Activated CD4-positive, alpha-beta memory T cell treated with anti-CD3 and anti-CD28 coated beads, Interleukin-2, amount 10 ng/mL, durations not matched to agents 7 days and 5 days (primary cell): ENCODE results near the gene POGLUT3. TPM values are rescaled to one million over a fixed set of nuclear protein-coding genes. Genes with fewer than 3 reads are reported as not detected.

Source experiments
- CTCF ChIA-PET: fragments of 350-600 bp; sonication (Branson Sonifier 250); formaldehyde crosslinking; loops from one replicate; lab custom pipeline; 2021; ENCODE audit warnings: antibody characterized with exemption, inconsistent platforms; lab: Charles Lee
- POLR2A ChIA-PET: fragments of 350-600 bp; sonication (Branson Sonifier 250); formaldehyde crosslinking; loops from one replicate; lab custom pipeline; 2021; ENCODE audit warnings: antibody characterized with exemption; lab: Charles Lee
- DNase-seq: peaks from one replicate; pipeline ENCODE4 v3.0.0-alpha.2; 2020
- H3K27ac Mint-ChIP-seq: one replicate; pipeline ENCODE4 v1.8.0; 2021; ENCODE audit warnings: mild to moderate bottlenecking, mixed read lengths
- H3K27me3 Mint-ChIP-seq: one replicate; pipeline ENCODE4 v1.8.0; 2021; ENCODE audit warnings: mixed read lengths
- H3K36me3 Mint-ChIP-seq: one replicate; pipeline ENCODE4 v1.8.0; 2021; ENCODE audit warnings: low read depth, mixed read lengths
- H3K4me1 Mint-ChIP-seq: one replicate; pipeline ENCODE4 v1.8.0; 2021; ENCODE audit warnings: mixed read lengths
- H3K4me3 Mint-ChIP-seq: one replicate; pipeline ENCODE4 v1.8.0; 2021; ENCODE audit warnings: mild to moderate bottlenecking, mixed read lengths
- H3K9me3 Mint-ChIP-seq: one replicate; pipeline ENCODE4 v1.8.0; 2021; ENCODE audit warnings: mixed read lengths
- total RNA-seq, 2 experiments: library from RNA; stranded (reverse); gene quantifications; one replicate each; pipeline ENCODE4 v1.2.3, GENCODE V29; 2021

The POGLUT3 gene
- total RNA-seq, 2 experiments from 2014 or later = 20.7 to 23.0 TPM

- POLR2A ChIA-PET = interaction anchor here (2.1 to 4.3 kb wide), 3 partner anchors 30 to 274 kb away, joined by 5 to 25 read pairs (median 24); partner anchors contain the start of genes ATM, C11orf65 and NPAT
- peaks cover 18% of the 10 kb centered on the region for H3K36me3 Mint-ChIP-seq
- H3K4me3 Mint-ChIP-seq = peak overlapping the region; percentile 100
- H3K27ac Mint-ChIP-seq = peak overlapping the region; percentile 23
- CTCF ChIA-PET = no interaction called here
- no peak for DNase-seq
- H3K4me1 Mint-ChIP-seq = peaks cover 35% of the 10 kb centered on the region
- no peaks in the 10 kb centered on the region for H3K27me3 Mint-ChIP-seq
- H3K9me3 Mint-ChIP-seq = no peaks in the 10 kb centered on the region
Observed at GRCh38 chr11:108496643-108497256, 1.4 kb downstream of the POGLUT3 start.

GRCh38 chr11:108495326-108495725 is 2.9 kb downstream of the POGLUT3 start:
- Mint-ChIP-seq H3K4me1 (peaks cover 35% of the 10 kb centered on the region), H3K36me3 (peaks cover 22% of the 10 kb centered on the region), H3K27ac (no peak overlapping the region), H3K4me3 (no peak overlapping the region), H3K27me3 (no peaks in the 10 kb centered on the region), H3K9me3 (no peaks in the 10 kb centered on the region)
- no peak for DNase-seq
- ChIA-PET POLR2A (interaction anchor here (0.9 to 4.3 kb wide), 2 partner anchors 28 to 487 kb away, joined by 3 to 24 read pairs; partner anchors contain the start of genes C11orf65 and CUL5), CTCF (no interaction called here)

- CTCF ChIA-PET = interaction anchor here (0.6 kb wide), 1 partner anchor 288 kb away, joined by 4 read pairs; no protein-coding TSS in a partner anchor
Observed at GRCh38 chr11:108494182-108494581, 4.0 kb downstream of the POGLUT3 start.

GRCh38 chr11:108491936-108492335 is 6.2 kb downstream of the POGLUT3 start:
- no peak for DNase-seq
- peaks cover 20% of the 10 kb centered on the region for H3K4me1 Mint-ChIP-seq
- no peak overlapping the region for H3K27ac Mint-ChIP-seq
- H3K4me3 Mint-ChIP-seq = no peak overlapping the region
- ChIA-PET CTCF (no interaction called here), POLR2A (no interaction called here)
- H3K27me3 Mint-ChIP-seq = no peaks in the 10 kb centered on the region
- peaks cover 36% of the 10 kb centered on the region for H3K36me3 Mint-ChIP-seq
- no peaks in the 10 kb centered on the region for H3K9me3 Mint-ChIP-seq

More at GRCh38 chr11:108494182-108494581, 4.0 kb downstream of the POGLUT3 start:
- H3K36me3 Mint-ChIP-seq = peaks cover 27% of the 10 kb centered on the region
- no peak overlapping the region for H3K27ac Mint-ChIP-seq
- no peaks in the 10 kb centered on the region for H3K9me3 Mint-ChIP-seq
- no peak for DNase-seq
- no peaks in the 10 kb centered on the region for H3K27me3 Mint-ChIP-seq
- H3K4me3 Mint-ChIP-seq = no peak overlapping the region
- POLR2A ChIA-PET = interaction anchor here (4.3 kb wide), 1 partner anchor 27 kb away, joined by 24 read pairs; the partner anchor contains the start of gene C11orf65
- peaks cover 31% of the 10 kb centered on the region for H3K4me1 Mint-ChIP-seq

GRCh38 chr11:108486828-108487227 is 11.4 kb downstream of the POGLUT3 start:
- Mint-ChIP-seq H3K27ac (no peak overlapping the region), H3K4me3 (no peak overlapping the region), H3K4me1 (peaks cover under 1% of the 10 kb centered on the region), H3K27me3 (no peaks in the 10 kb centered on the region), H3K36me3 (peaks cover 57% of the 10 kb centered on the region), H3K9me3 (no peaks in the 10 kb centered on the region)
- no peak for DNase-seq
- CTCF ChIA-PET = no interaction called here
- POLR2A ChIA-PET = no interaction called here

- CTCF ChIA-PET = no interaction called here
- no peaks in the 10 kb centered on the region for H3K27me3 Mint-ChIP-seq
- POLR2A ChIA-PET = no interaction called here
- peaks cover 60% of the 10 kb centered on the region for H3K36me3 Mint-ChIP-seq
- no peak overlapping the region for H3K27ac Mint-ChIP-seq
- H3K4me1 Mint-ChIP-seq = no peaks in the 10 kb centered on the region
- H3K4me3 Mint-ChIP-seq = no peak overlapping the region
- no peak for DNase-seq
- H3K9me3 Mint-ChIP-seq = no peaks in the 10 kb centered on the region
Observed at GRCh38 chr11:108486331-108486730, 11.9 kb downstream of the POGLUT3 start.

GRCh38 chr11:108483163-108483562 is 15.0 kb downstream of the POGLUT3 start:
- Mint-ChIP-seq H3K9me3 (no peaks in the 10 kb centered on the region), H3K27ac (no peak overlapping the region), H3K4me1 (no peaks in the 10 kb centered on the region), H3K4me3 (no peak overlapping the region), H3K27me3 (no peaks in the 10 kb centered on the region), H3K36me3 (peaks cover 47% of the 10 kb centered on the region)
- ChIA-PET POLR2A (no interaction called here), CTCF (no interaction called here)
- DNase-seq = no peak

- Mint-ChIP-seq H3K27ac (no peak overlapping the region), H3K27me3 (no peaks in the 10 kb centered on the region), H3K4me3 (no peak overlapping the region), H3K4me1 (no peaks in the 10 kb centered on the region), H3K9me3 (no peaks in the 10 kb centered on the region), H3K36me3 (peaks cover 27% of the 10 kb centered on the region)
- ChIA-PET POLR2A (no interaction called here), CTCF (no interaction called here)
- no peak for DNase-seq
Observed at GRCh38 chr11:108474664-108475463, 23.3 kb downstream of the POGLUT3 start.

GRCh38 chr11:108472681-108473080 is 25.5 kb downstream of the POGLUT3 start:
- Mint-ChIP-seq H3K36me3 (peaks cover 23% of the 10 kb centered on the region), H3K9me3 (no peaks in the 10 kb centered on the region), H3K4me3 (no peak overlapping the region), H3K4me1 (peaks cover 5% of the 10 kb centered on the region), H3K27me3 (no peaks in the 10 kb centered on the region), H3K27ac (no peak overlapping the region)
- POLR2A ChIA-PET = no interaction called here
- DNase-seq = no peak
- CTCF ChIA-PET = no interaction called here

GRCh38 chr11:108468478-108468864 is 29.7 kb downstream of the POGLUT3 start:
- no peaks in the 10 kb centered on the region for H3K9me3 Mint-ChIP-seq
- no peak for DNase-seq
- no peak overlapping the region for H3K27ac Mint-ChIP-seq
- no peaks in the 10 kb centered on the region for H3K27me3 Mint-ChIP-seq
- peaks cover 3% of the 10 kb centered on the region for H3K36me3 Mint-ChIP-seq
- H3K4me3 Mint-ChIP-seq = no peak overlapping the region
- H3K4me1 Mint-ChIP-seq = peaks cover 21% of the 10 kb centered on the region
- CTCF ChIA-PET = interaction anchor here (0.6 kb wide), 1 partner anchor 911 kb away, joined by 3 read pairs; no protein-coding TSS in a partner anchor
- POLR2A ChIA-PET = interaction anchor here (0.8 to 2.8 kb wide), 6 partner anchors 9 to 246 kb away, joined by 3 to 24 read pairs (median 4); partner anchors contain the start of genes DDX10, NPAT and POGLUT3

GRCh38 chr11:108467091-108467823 is 30.9 kb downstream of the POGLUT3 start, which contains the start of gene C11orf65:
C11orf65 (minus strand) TSS chr11:108467529; CDS start chr11:108461559, 5,970 bp downstream.
- POLR2A ChIA-PET = interaction anchor here (1.0 to 2.8 kb wide), 12 partner anchors 13 to 458 kb away, joined by 3 to 24 read pairs (median 6); partner anchors contain the start of genes ATM, CUL5, DDX10 and EXPH5
- Mint-ChIP-seq H3K4me1 (peaks cover 21% of the 10 kb centered on the region), H3K9me3 (no peaks in the 10 kb centered on the region), H3K27me3 (no peaks in the 10 kb centered on the region), H3K36me3 (no peaks in the 10 kb centered on the region), H3K27ac (peak within 1 kb of the TSS; percentile 100), H3K4me3 (peak within 1 kb of the TSS; percentile 99)
- peak; percentile 96 for DNase-seq
- CTCF ChIA-PET = interaction anchor here (1.6 kb wide), 1 partner anchor 245 kb away, joined by 4 read pairs; the partner anchor contains the start of gene NPAT

GRCh38 chr11:108466405-108466804 is 31.8 kb downstream of the POGLUT3 start:
- ChIA-PET CTCF (interaction anchor here (1.6 kb wide), 1 partner anchor 245 kb away, joined by 4 read pairs; the partner anchor contains the start of gene NPAT), POLR2A (interaction anchor here (1.0 to 2.8 kb wide), 12 partner anchors 14 to 457 kb away, joined by 3 to 24 read pairs (median 6); partner anchors contain the start of genes ATM, CUL5, DDX10 and EXPH5)
- Mint-ChIP-seq H3K4me3 (peak overlapping the region; percentile 99), H3K27ac (peak overlapping the region; percentile 100), H3K27me3 (no peaks in the 10 kb centered on the region), H3K4me1 (peaks cover 21% of the 10 kb centered on the region), H3K36me3 (no peaks in the 10 kb centered on the region), H3K9me3 (no peaks in the 10 kb centered on the region)
- no peak for DNase-seq
